ENCODE results near the gene NEK2. TPM values are rescaled to one million over a fixed set of nuclear protein-coding genes. Genes with fewer than 3 reads are reported as not detected.

Gene NEK2
- total and polyA plus RNA-seq, 2 of the 13 experiments (the other 11 are each of a cell fraction or from before 2014, with no cell fraction given) = 10.9 to 40.8 TPM

- intact Hi-C loops (cut with micrococcal nuclease; ENCODE audit: unreplicated experiment) = no loop called here
- DNase-seq (ENCODE audit: low spot score) = no peak
- no peak for ATAC-seq
- H3K36me3 ChIP-seq (replicated peaks in 1 of 2; ENCODE audit: control insufficient read depth in 1 of 2, insufficient read depth in 2 of 2, low read length in 2 of 2) = no peaks in the 10 kb centered on the region
- H3K9me3 ChIP-seq (ENCODE audit: low read length) = no peaks in the 10 kb centered on the region
- in situ Hi-C loops (cut with HindIII; ENCODE audit: extremely low pct_ligation_motif_present, low pct_unique_long_range_greater_than_20kb) = no loop called here
- FAIRE-seq = no peak
- no peaks in the 10 kb centered on the region for H3K79me2 ChIP-seq (ENCODE audit: insufficient read depth, low read length)
- H3K9ac ChIP-seq (ENCODE audit: insufficient read depth, low read depth, low read length) = no peak overlapping the region
- H3K27ac ChIP-seq (ENCODE audit: extremely low read length, insufficient read depth, low read length) = no peak overlapping the region
- no peak overlapping the region for H2AFZ ChIP-seq (ENCODE audit: low read length)
- POLR2A ChIA-PET = interaction anchor here (0.6 to 2.4 kb wide), 5 partner anchors 7 to 53 kb away, joined by 3 to 8 read pairs (median 4); partner anchors contain the start of gene SLC30A1
- H3K4me3 ChIP-seq (replicated peaks in 1 of 3; ENCODE audit: insufficient read depth in 1 of 3, low read depth in 2 of 3, low read length in 3 of 3) = no peak overlapping the region
- H4K20me1 ChIP-seq (ENCODE audit: insufficient read depth, low read length) = no peaks in the 10 kb centered on the region
- 0 out of 2 replicates have a peak, but pooled peaks have one; percentile 19 for TF ChIP-seq ZNF768 (CRISPR knock-in tag; IDR thresholded peaks at IDR 0.05)
- no peak for TF ChIP-seq ZNF775 (CRISPR knock-in tag; IDR thresholded peaks at IDR 0.05; ENCODE audit: borderline replicate concordance)
- 81% methylated on average over 14 of the region's 16 CpGs for WGBS (ENCODE audit: low lambda C conversion rate)
- peaks cover 61% of the 10 kb centered on the region for H3K4me1 ChIP-seq (ENCODE audit: insufficient read depth, low read length)
- no TSS peak for BruUV-seq (replicated peaks)
- peaks cover 0 to 1% of the 10 kb centered on the region in 2 experiments; a peak in 1 of 5 replicates for H3K27me3 ChIP-seq (ENCODE audit: control insufficient read depth in 1 of 2, insufficient read depth in 2 of 2, low read length in 2 of 2)
- H3K4me2 ChIP-seq (ENCODE audit: low read depth, low read length) = no peak overlapping the region
- CTCF ChIA-PET (ENCODE audit: low intra/inter-chr PET ratio, low total read pairs) = no interaction called here
Observed at GRCh38 chr1:211632117-211632807, 43.2 kb downstream of the NEK2 start.

GRCh38 chr1:211631168-211631567, 44.3 kb downstream of the NEK2 start:
- no peaks in the 10 kb centered on the region for H4K20me1 ChIP-seq (ENCODE audit: insufficient read depth, low read length)
- ChIA-PET CTCF (ENCODE audit: low intra/inter-chr PET ratio, low total read pairs) (interaction anchor here (1.1 kb wide), 1 partner anchor 17 kb away, joined by 4 read pairs; no protein-coding TSS in a partner anchor), POLR2A (interaction anchor here (0.9 to 1.7 kb wide), 4 partner anchors 12 to 28 kb away, joined by 4 to 11 read pairs (median 6); no protein-coding TSS in a partner anchor)
- FAIRE-seq (no peak), ATAC-seq (no peak), DNase-seq (ENCODE audit: low spot score) (no peak)
- no peak overlapping the region for H2AFZ ChIP-seq (ENCODE audit: low read length)
- H3K36me3 ChIP-seq (replicated peaks in 1 of 2; ENCODE audit: control insufficient read depth in 1 of 2, insufficient read depth in 2 of 2, low read length in 2 of 2) = no peaks in the 10 kb centered on the region
- no peaks in the 10 kb centered on the region for H3K79me2 ChIP-seq (ENCODE audit: insufficient read depth, low read length)
- intact Hi-C loops (cut with micrococcal nuclease; ENCODE audit: unreplicated experiment) = loop anchor here (2.0 kb wide), 1 partner anchor 24 kb away; no protein-coding TSS in a partner anchor
- no TSS peak for BruUV-seq (replicated peaks)
- no peak overlapping the region for H3K4me2 ChIP-seq (ENCODE audit: low read depth, low read length)
- H3K9me3 ChIP-seq (ENCODE audit: low read length) = no peaks in the 10 kb centered on the region
- no peak overlapping the region for H3K27ac ChIP-seq (ENCODE audit: extremely low read length, insufficient read depth, low read length)
- peaks cover 0 to 1% of the 10 kb centered on the region in 2 experiments; a peak in 1 of 5 replicates for H3K27me3 ChIP-seq (ENCODE audit: control insufficient read depth in 1 of 2, insufficient read depth in 2 of 2, low read length in 2 of 2)
- WGBS (ENCODE audit: low lambda C conversion rate) = 72% methylated on average over 5 of the region's 6 CpGs
- H3K4me1 ChIP-seq (ENCODE audit: insufficient read depth, low read length) = peaks cover 50% of the 10 kb centered on the region
- in situ Hi-C loops (cut with HindIII; ENCODE audit: extremely low pct_ligation_motif_present, low pct_unique_long_range_greater_than_20kb) = no loop called here
- no peak overlapping the region for H3K4me3 ChIP-seq (replicated peaks in 1 of 3; ENCODE audit: insufficient read depth in 1 of 3, low read depth in 2 of 3, low read length in 3 of 3)
- no peak overlapping the region for H3K9ac ChIP-seq (ENCODE audit: insufficient read depth, low read depth, low read length)
- no peak for TF ChIP-seq NKX3-1 (CRISPR knock-in tag; IDR thresholded peaks at IDR 0.05)
- TF ChIP-seq ZNF317 (CRISPR knock-in tag; IDR thresholded peaks at IDR 0.05) = no peak
- no peak for TF ChIP-seq MXD3 (CRISPR knock-in tag; IDR thresholded peaks at IDR 0.05)
- TF ChIP-seq ZZZ3 (CRISPR knock-in tag; IDR thresholded peaks at IDR 0.05; ENCODE audit: borderline replicate concordance) = no peak
- TF ChIP-seq ZNF614 (CRISPR knock-in tag; IDR thresholded peaks at IDR 0.05; ENCODE audit: borderline replicate concordance) = no peak
- no peak for TF ChIP-seq MIXL1 (CRISPR knock-in tag; IDR thresholded peaks at IDR 0.05)
- no peak for TF ChIP-seq ZNF710 (CRISPR knock-in tag; IDR thresholded peaks at IDR 0.05; ENCODE audit: borderline replicate concordance)
- no peak for TF ChIP-seq HOMEZ (CRISPR knock-in tag; IDR thresholded peaks at IDR 0.05; ENCODE audit: low read depth)

All from HepG2 (cell line).